Stomach smooth muscle (tissue), 2 donors: ENCODE measurements around the gene CUTA.

ENCODE experiments used
- H3K27ac ChIP-seq: one replicate; pipeline ENCODE4 v1.7.0; 2013; ENCODE audit warnings: mild to moderate bottlenecking, low read length, inconsistent platforms
- H3K27me3 ChIP-seq, 2 donors: one replicate each; pipeline ENCODE4 v1.7.0; 2013; ENCODE audit warnings: low read length in 2 of 2; ENCODE audit not compliant: insufficient read depth in 2 of 2, control insufficient read depth in 1 of 2
- H3K36me3 ChIP-seq, 2 donors: one replicate each; pipeline ENCODE4 v1.7.0; 2013; ENCODE audit warnings: low read length in 2 of 2; ENCODE audit not compliant: control insufficient read depth in 2 of 2, insufficient read depth in 2 of 2
- H3K4me1 ChIP-seq: one replicate; pipeline ENCODE4 v1.7.0; 2013; ENCODE audit warnings: low read length; ENCODE audit not compliant: control insufficient read depth, insufficient read depth
- H3K4me3 ChIP-seq, 2 donors: one replicate each; pipeline ENCODE4 v1.7.0; 2013; ENCODE audit warnings: low read length in 2 of 2
- H3K9ac ChIP-seq, 2 donors: one replicate each; pipeline ENCODE4 v1.7.0; 2013; ENCODE audit warnings: low read length in 2 of 2, mild to moderate bottlenecking in 1 of 2
- H3K9me3 ChIP-seq, 2 donors: one replicate each; pipeline ENCODE4 v1.7.0; 2013; ENCODE audit warnings: low read length in 2 of 2; ENCODE audit not compliant: control insufficient read depth in 2 of 2
- donor health status: healthy.
- donor health status: Pancreatic carcinoma.

CUTA gene

DNA sequence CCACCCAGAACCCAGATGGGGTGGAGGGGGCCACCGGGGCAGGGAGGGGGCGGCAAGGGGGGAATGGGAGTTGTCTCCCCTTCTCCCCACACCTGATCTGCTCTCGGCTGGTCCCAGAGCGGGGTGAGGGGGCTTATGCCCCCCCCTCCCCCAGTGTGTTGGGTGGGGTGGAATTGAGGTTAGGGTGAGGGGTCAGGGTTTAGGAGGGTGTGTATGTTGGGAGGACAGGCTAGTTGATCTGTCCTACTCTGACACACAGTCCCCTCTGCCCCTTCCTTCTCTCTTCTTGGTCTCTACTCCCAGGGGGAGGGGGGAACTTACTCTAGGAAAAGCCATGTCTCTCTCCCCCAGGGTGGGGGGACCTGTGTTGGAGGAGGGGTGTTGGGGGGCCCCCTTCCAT lies 34.6 kb upstream of the CUTA start:
- Histone ChIP-seq H3K36me3 (peaks cover 15 to 23% of the 10 kb centered on the region in 2 donors), H3K27me3 (no peaks in the 10 kb centered on the region), H3K9ac (no peak overlapping the region), H3K4me1 (peaks cover 20% of the 10 kb centered on the region), H3K4me3 (no peak overlapping the region), H3K27ac (no peak overlapping the region), H3K9me3 (no peaks in the 10 kb centered on the region)

GRCh38 chr6:33451606-33452005 lies 33.7 kb upstream of the CUTA start:
- H3K9me3 ChIP-seq: no peaks in the 10 kb centered on the region
- H3K27ac ChIP-seq: no peak overlapping the region
- no peak overlapping the region for H3K9ac ChIP-seq
- no peak overlapping the region for H3K4me3 ChIP-seq
- peaks cover 19% of the 10 kb centered on the region for H3K4me1 ChIP-seq
- H3K27me3 ChIP-seq: no peaks in the 10 kb centered on the region
- H3K36me3 ChIP-seq: peaks cover 17 to 20% of the 10 kb centered on the region in 2 donors

- H3K4me1 ChIP-seq: peaks cover 17% of the 10 kb centered on the region
- peaks cover 16 to 21% of the 10 kb centered on the region in 2 donors for H3K36me3 ChIP-seq
- H3K9me3 ChIP-seq: no peaks in the 10 kb centered on the region
- H3K27me3 ChIP-seq: no peaks in the 10 kb centered on the region
- H3K4me3 ChIP-seq: no peak overlapping the region
- no peak overlapping the region for H3K9ac ChIP-seq
- H3K27ac ChIP-seq: no peak overlapping the region
These were observed 32.5 kb upstream of the CUTA start for GRCh38 chr6:33450434-33450833.

DNA sequence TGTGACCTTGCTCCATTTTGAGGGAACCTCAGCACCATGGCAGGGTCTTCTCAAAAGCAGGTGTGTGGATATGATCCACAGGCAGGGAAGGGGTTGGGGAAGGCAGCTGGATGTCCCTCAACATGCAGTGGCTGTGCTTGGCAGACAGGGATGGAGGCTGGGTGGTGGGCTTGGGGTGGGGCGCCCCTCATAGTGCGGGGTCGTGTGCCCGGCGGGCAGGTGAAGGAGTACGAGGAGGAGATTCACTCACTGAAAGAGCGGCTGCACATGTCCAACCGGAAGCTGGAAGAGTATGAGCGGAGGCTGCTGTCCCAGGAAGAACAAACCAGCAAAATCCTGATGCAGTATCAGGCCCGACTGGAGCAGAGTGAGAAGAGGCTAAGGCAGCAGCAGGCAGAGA lies 28.4 kb upstream of the CUTA start:
- H3K4me1 ChIP-seq: no peaks in the 10 kb centered on the region
- no peaks in the 10 kb centered on the region for H3K9me3 ChIP-seq
- no peaks in the 10 kb centered on the region for H3K27me3 ChIP-seq
- H3K4me3 ChIP-seq: no peak overlapping the region
- no peak overlapping the region for H3K27ac ChIP-seq
- peaks cover 34 to 42% of the 10 kb centered on the region in 2 donors for H3K36me3 ChIP-seq
- H3K9ac ChIP-seq: no peak overlapping the region

DNA sequence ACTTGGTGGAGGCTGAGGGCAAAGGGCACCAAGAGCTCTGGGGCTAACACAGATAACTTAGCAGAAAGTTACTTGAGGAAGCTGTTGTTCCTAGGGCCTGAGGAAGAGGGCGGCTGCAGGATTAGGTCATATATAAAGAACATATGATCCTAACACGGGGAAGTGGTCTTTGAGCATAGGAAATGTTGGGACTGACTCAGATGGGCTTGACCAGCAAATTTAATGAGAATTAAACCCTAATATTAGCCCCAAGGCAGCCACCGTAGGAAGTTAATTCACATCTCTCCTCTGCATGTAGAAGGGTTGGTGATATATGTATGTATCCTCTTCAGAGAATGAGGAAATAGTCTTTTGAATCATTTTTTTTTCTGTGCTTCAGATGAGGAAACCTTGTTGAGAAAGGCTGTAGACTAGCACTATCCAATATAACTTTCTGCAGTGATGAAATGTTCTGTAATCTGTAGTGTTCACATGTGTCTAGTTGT lies 27.3 kb upstream of the CUTA start:
- Histone ChIP-seq H3K9me3 (no peaks in the 10 kb centered on the region), H3K27ac (no peak overlapping the region), H3K4me1 (no peaks in the 10 kb centered on the region), H3K4me3 (no peak overlapping the region), H3K9ac (no peak overlapping the region), H3K36me3 (peaks cover 38 to 49% of the 10 kb centered on the region in 2 donors), H3K27me3 (no peaks in the 10 kb centered on the region)

- Histone ChIP-seq H3K27me3 (no peaks in the 10 kb centered on the region), H3K27ac (no peak overlapping the region), H3K36me3 (peaks cover 41 to 48% of the 10 kb centered on the region in 2 donors), H3K4me1 (no peaks in the 10 kb centered on the region), H3K4me3 (no peak overlapping the region), H3K9me3 (no peaks in the 10 kb centered on the region), H3K9ac (no peak overlapping the region)
These were observed 26.0 kb upstream of the CUTA start for GRCh38 chr6:33443619-33444504.

- no peak overlapping the region for H3K27ac ChIP-seq
- no peak overlapping the region for H3K9ac ChIP-seq
- peaks cover 46 to 55% of the 10 kb centered on the region in 2 donors for H3K36me3 ChIP-seq
- no peak overlapping the region for H3K4me3 ChIP-seq
- H3K27me3 ChIP-seq: no peaks in the 10 kb centered on the region
- H3K9me3 ChIP-seq: no peaks in the 10 kb centered on the region
- H3K4me1 ChIP-seq: no peaks in the 10 kb centered on the region
These were observed 25.1 kb upstream of the CUTA start for GRCh38 chr6:33443025-33443424.

DNA sequence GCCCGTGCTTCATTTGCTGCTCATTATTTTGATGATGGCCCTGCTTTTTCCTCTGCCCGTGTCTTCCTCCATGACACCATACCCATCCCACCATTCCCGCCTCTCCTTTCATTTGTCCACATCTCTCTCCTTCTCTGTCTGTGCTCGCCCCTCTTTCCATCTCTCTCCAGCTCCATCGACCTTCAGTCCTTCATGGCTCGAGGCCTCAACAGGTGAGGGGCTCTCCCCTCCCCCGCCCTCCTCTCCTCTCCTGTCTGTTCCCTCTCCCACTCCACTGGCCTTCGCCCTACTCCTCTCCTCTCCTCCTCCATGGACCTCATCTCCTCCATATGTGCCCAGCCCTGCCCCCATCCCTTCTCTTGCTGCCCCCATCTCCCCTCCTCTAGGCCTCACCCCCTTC lies 24.4 kb upstream of the CUTA start:
- Histone ChIP-seq H3K4me3 (no peak overlapping the region), H3K27ac (no peak overlapping the region), H3K4me1 (no peaks in the 10 kb centered on the region), H3K9ac (no peak overlapping the region), H3K9me3 (no peaks in the 10 kb centered on the region), H3K27me3 (no peaks in the 10 kb centered on the region), H3K36me3 (peaks cover 44 to 55% of the 10 kb centered on the region in 2 donors)

DNA sequence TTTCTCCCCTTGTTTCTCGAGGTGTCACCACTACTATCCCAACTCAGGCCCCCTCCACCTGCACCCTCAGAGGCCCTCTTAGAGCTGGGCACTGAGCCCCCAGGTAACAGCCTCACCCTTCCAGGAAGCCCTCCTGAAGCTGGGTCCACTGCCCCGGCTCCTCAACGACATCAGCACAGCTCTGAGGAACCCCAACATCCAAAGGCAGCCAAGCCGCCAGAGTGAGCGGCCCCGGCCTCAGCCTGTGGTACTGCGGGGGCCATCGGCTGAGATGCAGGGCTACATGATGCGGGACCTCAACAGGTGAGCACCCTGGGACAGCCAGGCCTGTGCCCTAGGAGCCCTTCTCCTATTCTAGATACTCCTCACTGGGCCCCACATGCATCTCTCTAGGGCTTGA lies 23.6 kb upstream of the CUTA start:
- no peak overlapping the region for H3K9ac ChIP-seq
- H3K27me3 ChIP-seq: no peaks in the 10 kb centered on the region
- no peaks in the 10 kb centered on the region for H3K9me3 ChIP-seq
- no peaks in the 10 kb centered on the region for H3K4me1 ChIP-seq
- H3K4me3 ChIP-seq: no peak overlapping the region
- peaks cover 48 to 57% of the 10 kb centered on the region in 2 donors for H3K36me3 ChIP-seq
- H3K27ac ChIP-seq: no peak overlapping the region

DNA sequence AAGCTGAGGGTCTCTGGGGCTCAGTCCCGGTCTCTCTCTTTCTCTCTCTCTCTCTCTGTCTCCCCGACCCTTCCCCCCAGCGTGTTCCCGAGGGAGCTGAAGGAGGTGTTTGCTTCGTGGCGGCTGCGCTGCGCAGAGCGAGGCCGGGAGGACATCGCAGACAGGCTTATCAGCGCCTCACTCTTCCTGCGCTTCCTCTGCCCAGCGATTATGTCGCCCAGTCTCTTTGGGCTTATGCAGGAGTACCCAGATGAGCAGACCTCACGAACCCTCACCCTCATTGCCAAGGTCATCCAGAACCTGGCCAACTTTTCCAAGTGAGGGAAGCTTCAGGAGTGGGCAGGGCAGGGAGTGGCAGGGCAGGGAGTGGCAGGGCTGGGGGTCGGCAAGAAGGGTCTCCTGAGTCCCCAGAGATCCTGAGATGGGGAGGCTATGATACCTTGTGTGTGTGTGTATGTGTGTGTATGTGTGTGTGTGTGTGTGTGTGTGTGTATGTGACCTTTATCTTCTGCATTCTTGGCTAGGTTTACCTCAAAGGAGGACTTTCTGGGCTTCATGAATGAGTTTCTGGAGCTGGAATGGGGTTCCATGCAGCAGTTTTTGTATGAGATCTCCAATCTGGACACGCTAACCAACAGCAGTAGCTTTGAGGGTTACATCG lies 22.9 kb upstream of the CUTA start:
- Histone ChIP-seq H3K27me3 (no peaks in the 10 kb centered on the region), H3K27ac (no peak overlapping the region), H3K4me3 (no peak overlapping the region), H3K9ac (no peak overlapping the region), H3K36me3 (peaks cover 42 to 57% of the 10 kb centered on the region in 2 donors), H3K9me3 (no peaks in the 10 kb centered on the region), H3K4me1 (no peaks in the 10 kb centered on the region)
